Ishikawa (cell line): Measurements from ENCODE around the gene PITPNC1.

Experiments used
- RAD21 ChIP-seq: IDR thresholded peaks from 2 replicates; pipeline ENCODE4 v1.6.1; 2012; ENCODE audit warnings: low read depth
- TAF1 ChIP-seq: IDR thresholded peaks from 2 replicates; pipeline ENCODE4 v1.6.1; 2012; ENCODE audit warnings: low read depth, mild to moderate bottlenecking
- TF ChIP-seq, protein P1 (sequence below): IDR thresholded peaks from 2 replicates; pipeline ENCODE4 v1.6.1; 2012
- TF ChIP-seq, protein P2 (sequence below): IDR thresholded peaks from 2 replicates; pipeline ENCODE4 v1.6.1; 2012

DNA sequence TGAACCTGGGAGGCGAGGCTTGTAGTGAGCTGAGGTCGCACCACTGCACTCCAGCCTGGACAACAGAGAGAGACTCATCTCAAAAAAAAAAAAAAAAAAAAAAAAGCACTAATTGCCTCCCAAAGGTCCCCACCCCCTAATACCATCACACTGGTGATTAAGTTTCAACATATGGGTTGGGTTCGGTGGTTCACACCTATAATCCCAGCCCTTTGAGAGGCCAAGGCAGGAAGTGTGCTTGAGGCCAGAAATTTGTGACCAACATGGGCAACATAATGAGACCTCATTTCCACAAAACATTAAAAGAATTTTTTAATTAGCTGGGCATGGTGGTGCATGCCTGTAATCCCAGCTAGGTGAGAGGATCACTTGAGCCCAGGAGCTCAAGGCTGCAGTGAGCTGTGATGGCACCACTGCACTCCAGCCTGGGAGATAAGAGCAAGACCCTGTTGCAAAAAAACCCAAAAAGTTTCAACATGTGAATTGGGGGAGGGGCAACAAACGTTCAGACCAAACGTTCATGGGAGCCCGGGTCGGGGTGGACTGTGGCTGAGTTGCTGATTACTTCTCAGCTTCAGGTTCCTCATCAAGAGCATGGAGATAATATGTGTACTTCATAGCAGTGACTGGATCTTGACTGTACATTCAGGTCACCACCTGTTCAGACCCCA lies 278.5 kb downstream of the PITPNC1 start:
- TF ChIP-seq TAF1, result no peak
- TF ChIP-seq, protein P1, sequence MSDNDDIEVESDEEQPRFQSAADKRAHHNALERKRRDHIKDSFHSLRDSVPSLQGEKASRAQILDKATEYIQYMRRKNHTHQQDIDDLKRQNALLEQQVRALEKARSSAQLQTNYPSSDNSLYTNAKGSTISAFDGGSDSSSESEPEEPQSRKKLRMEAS, result no peak
- TF ChIP-seq, protein P2, sequence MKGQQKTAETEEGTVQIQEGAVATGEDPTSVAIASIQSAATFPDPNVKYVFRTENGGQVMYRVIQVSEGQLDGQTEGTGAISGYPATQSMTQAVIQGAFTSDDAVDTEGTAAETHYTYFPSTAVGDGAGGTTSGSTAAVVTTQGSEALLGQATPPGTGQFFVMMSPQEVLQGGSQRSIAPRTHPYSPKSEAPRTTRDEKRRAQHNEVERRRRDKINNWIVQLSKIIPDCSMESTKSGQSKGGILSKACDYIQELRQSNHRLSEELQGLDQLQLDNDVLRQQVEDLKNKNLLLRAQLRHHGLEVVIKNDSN, result no peak
- TF ChIP-seq RAD21, result no peak
